ENCODE results near the gene IL16.
"Not testable (repeated sequence)": the region's sequence is repeated elsewhere in the genome, so short reads cannot be mapped to it uniquely, and the experiment has no call there.

IL16 gene

GRCh38 chr15:81341351-81341750, 144.7 kb downstream of the IL16 start:
- no peak for DNase-seq

GRCh38 chr15:81343371-81343770, 146.7 kb downstream of the IL16 start:
- DNase-seq: no peak

GRCh38 chr15:81346611-81347010, 149.9 kb downstream of the IL16 start:
- DNase-seq: no peak

DNA sequence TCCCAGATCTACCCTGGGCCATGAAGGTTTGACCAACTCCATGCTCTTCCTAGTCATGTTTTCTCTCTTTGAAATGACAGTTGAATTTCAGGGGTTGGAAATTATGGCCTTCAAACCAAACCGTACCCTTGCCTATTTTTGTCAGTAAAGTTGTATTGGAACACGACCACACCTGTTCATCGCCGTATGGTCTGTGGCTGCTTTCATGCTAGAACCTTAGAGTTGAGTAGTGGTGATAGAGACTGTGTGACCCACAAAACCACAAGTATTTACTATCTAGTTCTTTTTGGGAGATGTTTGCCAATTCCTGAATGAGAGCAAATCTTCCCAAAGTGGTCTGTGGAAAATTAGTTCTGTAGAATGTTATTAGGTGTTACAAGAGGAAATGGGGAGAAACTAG, 151.2 kb downstream of the IL16 start:
- DNase-seq: no peak

- not testable (repeated sequence) for DNase-seq
These were observed 152.0 kb downstream of the IL16 start for GRCh38 chr15:81348691-81349090.

DNA sequence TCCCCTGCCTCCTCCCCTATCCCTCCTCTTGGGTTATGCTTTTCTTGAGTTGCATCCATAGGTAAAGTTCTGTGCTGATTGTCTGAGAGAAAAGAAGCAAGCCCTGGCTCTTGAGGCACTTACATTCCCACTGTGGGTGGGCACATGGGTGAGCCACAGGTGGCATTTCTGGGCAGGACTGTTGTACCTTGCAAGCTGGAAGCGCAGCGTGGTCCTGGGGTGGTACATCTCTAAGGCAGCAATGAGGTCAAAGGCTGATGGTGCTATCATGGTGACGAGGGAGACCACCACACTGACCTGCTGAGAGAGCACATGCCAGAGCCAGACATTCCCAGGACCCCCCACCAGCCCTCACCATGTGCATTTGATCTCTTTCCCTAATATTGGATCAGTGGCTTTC, 152.6 kb downstream of the IL16 start:
- DNase-seq: no peak

DNA sequence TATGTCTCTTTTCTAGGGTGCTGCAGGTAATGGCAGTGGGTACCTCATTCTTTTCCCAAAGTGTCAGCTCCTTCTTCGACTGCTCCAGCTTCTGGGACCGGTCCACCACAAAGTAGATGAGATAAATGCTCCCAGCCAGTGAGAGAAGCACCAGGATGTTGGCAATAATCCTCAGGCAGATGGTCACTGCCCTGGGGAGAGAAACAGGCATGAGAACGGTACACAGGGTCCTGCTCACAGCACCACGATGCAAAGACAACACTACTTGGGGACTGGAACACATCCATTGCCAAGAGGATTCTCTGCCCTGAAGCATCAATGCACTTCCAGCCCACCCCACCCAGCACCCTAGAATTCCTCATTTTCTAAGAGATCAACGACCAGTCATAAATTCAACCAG, 155.0 kb downstream of the IL16 start:
- no peak for DNase-seq

GRCh38 chr15:81356252-81356651, 159.6 kb downstream of the IL16 start:
- DNase-seq: no peak

GRCh38 chr15:81357180-81357686, 160.6 kb downstream of the IL16 start:
- DNase-seq: no peak

DNA sequence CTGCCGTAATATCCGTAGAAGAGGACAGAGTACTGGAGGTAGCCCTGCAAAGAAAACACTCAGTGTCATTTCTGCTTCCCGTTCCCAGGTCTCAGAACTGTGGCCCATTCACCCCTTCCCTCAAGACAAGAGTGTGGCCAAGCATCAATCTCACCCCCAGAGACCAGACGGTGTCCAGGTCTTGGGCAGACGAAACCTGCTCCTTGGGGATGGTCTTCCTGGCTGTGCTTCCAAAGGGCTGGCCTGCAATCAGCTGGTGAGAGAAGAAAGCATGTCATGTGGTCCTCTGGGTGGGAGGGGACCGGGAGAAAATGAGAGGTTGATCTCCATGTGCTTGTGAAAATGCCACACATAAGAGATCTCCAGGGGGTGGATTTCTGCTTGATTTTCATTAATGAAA, 161.6 kb downstream of the IL16 start:
- DNase-seq: no peak

DNA sequence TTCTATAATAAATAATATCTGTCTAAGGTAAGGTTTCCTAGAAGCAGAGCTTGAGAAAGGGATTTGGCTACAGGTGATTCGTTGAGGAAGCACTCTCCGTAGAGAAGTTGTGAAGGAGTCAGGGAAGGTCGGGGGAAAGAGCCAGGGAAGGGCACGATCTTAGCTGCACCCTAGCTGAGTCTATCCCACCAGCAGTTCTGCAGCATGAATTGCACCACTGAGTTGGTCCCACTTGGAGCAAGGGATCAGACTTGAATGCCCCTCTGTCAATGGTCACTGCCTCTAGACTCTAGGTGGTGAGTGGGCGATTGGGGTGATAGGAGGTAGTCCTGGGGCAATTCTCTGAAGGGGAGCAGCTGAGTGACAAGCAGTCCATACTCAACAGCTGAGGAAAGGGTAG, 163.8 kb downstream of the IL16 start:
- no peak for DNase-seq

DNA sequence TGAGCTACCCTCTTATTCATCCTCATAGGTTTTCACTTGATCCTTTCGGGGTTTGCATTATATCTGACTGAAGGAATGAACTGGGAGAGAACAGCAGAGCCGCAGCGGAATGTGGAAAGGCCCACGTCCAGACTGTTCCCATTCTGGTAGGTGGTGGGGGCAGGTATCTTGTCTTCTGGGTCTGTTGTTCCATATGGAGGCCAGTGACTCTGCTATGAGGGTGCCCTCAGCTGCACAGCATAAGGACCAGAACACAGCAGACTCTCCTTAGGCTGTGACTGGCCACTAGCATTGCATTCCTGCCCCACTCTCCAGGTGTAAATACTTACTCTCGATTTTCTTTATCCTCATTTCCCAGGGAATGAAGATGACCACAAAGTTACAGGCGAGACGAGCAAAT, 165.2 kb downstream of the IL16 start:
- DNase-seq: no peak

DNA sequence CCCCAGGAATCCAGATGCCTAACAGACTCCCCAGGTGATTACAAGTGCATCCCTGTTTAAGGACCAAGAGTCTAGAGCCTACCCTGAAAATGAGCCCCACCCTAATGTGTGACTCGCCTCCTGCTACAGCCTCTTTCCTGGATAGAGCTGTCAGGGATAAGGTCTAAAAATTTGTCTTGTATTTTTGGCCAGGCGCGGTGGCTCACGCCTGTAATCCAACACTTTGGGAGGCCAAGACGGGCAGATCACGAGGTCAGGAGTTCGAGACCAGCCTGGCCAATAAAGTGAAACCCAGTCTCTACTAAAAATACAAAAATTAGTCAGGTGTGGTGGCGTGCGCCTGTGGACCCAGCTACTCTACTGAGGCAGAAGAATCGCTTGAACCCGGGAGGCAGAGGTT, 166.1 kb downstream of the IL16 start:
- no peak for DNase-seq

- no peak for DNase-seq
These were observed 166.6 kb downstream of the IL16 start for GRCh38 chr15:81363276-81363675.
